ENCODE data around the gene POP5.

GRCh38 chr12:120534203-120534702, 46.9 kb downstream of the POP5 start, which contains the start of gene RNF10:
- TF ChIP-seq CTCF (IDR thresholded peaks at IDR 0.05) = no peak
- TF ChIP-seq ZFX (IDR thresholded peaks at IDR 0.05; ENCODE audit: borderline replicate concordance) = 0 out of 2 replicates have a peak, but pooled peaks have one; percentile 59
